OCI-LY1 (cell line): ENCODE measurements around the gene MVB12A.

Source experiments
- H2AFZ ChIP-seq: fragments of 200-600 bp; sonication (generic), shearing (Covaris generic); 2 replicates; pipeline ENCODE4 v1.6.0; 2014; ENCODE audit warnings: antibody characterized with exemption, mild to moderate bottlenecking, low read length
- H3F3A ChIP-seq: fragments of 200-600 bp; sonication (generic), shearing (Covaris generic); 2 replicates; pipeline ENCODE4 v1.6.0; 2014; ENCODE audit warnings: mild to moderate bottlenecking, antibody characterized with exemption, low read length, moderate library complexity; ENCODE audit not compliant: insufficient read depth
- H3K27ac ChIP-seq: fragments of 200-600 bp; sonication (generic); 2 replicates; pipeline ENCODE4 v1.5.1; 2014; ENCODE audit warnings: low read length, mixed run types, mild to moderate bottlenecking, low read depth; ENCODE audit not compliant: poor library complexity, severe bottlenecking
- H3K27me3 ChIP-seq: fragments of 200-600 bp; sonication (generic); 2 replicates; pipeline ENCODE4 v1.6.0; 2014; ENCODE audit warnings: antibody characterized with exemption, mild to moderate bottlenecking, low read length, moderate library complexity; ENCODE audit not compliant: insufficient read depth
- H3K36me3 ChIP-seq: fragments of 200-600 bp; sonication (generic); 2 replicates; pipeline ENCODE4 v1.6.1; 2014; ENCODE audit warnings: mild to moderate bottlenecking, antibody characterized with exemption, low read length, moderate library complexity, mixed read lengths; ENCODE audit not compliant: insufficient read depth
- H3K4me1 ChIP-seq: fragments of 200-600 bp; sonication (generic); 2 replicates; pipeline ENCODE4 v1.5.1; 2014; ENCODE audit warnings: mild to moderate bottlenecking, low read length, moderate library complexity; ENCODE audit not compliant: insufficient read depth, severe bottlenecking
- H3K4me2 ChIP-seq: fragments of 200-600 bp; sonication (generic), shearing (Covaris generic); 2 replicates; pipeline ENCODE4 v1.6.1; 2014; ENCODE audit warnings: low read length
- H3K4me3 ChIP-seq: fragments of 200-600 bp; sonication (generic); 2 replicates; pipeline ENCODE4 v1.5.1; 2014; ENCODE audit warnings: low read length, low read depth, mild to moderate bottlenecking, mixed read lengths; ENCODE audit not compliant: poor library complexity, severe bottlenecking
- H3K79me2 ChIP-seq: fragments of 200-600 bp; shearing (Covaris generic); 2 replicates; pipeline ENCODE4 v1.6.1; 2016; ENCODE audit warnings: mixed run types, low read length, mixed read lengths; ENCODE audit not compliant: insufficient read depth
- H3K9ac ChIP-seq: fragments of 200-600 bp; sonication (generic), shearing (Covaris generic); 2 replicates; pipeline ENCODE4 v1.6.1; 2014; ENCODE audit warnings: mild to moderate bottlenecking, low read length, mixed read lengths
- H3K9me2 ChIP-seq: fragments of 200-600 bp; sonication (generic), shearing (Covaris generic); 2 replicates; pipeline ENCODE4 v1.6.1; 2014; ENCODE audit warnings: low read depth, mild to moderate bottlenecking, low read length, mixed read lengths
- H3K9me3 ChIP-seq: fragments of 200-600 bp; shearing (Covaris generic); 2 replicates; pipeline ENCODE4 v1.6.1; 2014; ENCODE audit warnings: low read length, mixed read lengths
- H4K20me1 ChIP-seq: fragments of 200-600 bp; sonication (generic), shearing (Covaris generic); 2 replicates; pipeline ENCODE4 v1.6.0; 2016; ENCODE audit warnings: mild to moderate bottlenecking, low read length; ENCODE audit not compliant: insufficient read depth
- CTCF ChIP-seq: fragments of 200-600 bp; sonication (generic), shearing (Covaris generic); IDR thresholded peaks from 2 replicates; pipeline ENCODE4 v1.5.1; 2017; ENCODE audit warnings: mild to moderate bottlenecking, antibody characterized with exemption, low read length, moderate library complexity, mixed read lengths
- EZH2 ChIP-seq: fragments of 200-600 bp; sonication (generic), shearing (Covaris generic); IDR thresholded peaks from 2 replicates; pipeline ENCODE4 v1.8.0; 2017; ENCODE audit warnings: borderline replicate concordance, mixed run types, mild to moderate bottlenecking, antibody characterized with exemption, low read length, moderate library complexity, mixed read lengths

MVB12A gene

DNA sequence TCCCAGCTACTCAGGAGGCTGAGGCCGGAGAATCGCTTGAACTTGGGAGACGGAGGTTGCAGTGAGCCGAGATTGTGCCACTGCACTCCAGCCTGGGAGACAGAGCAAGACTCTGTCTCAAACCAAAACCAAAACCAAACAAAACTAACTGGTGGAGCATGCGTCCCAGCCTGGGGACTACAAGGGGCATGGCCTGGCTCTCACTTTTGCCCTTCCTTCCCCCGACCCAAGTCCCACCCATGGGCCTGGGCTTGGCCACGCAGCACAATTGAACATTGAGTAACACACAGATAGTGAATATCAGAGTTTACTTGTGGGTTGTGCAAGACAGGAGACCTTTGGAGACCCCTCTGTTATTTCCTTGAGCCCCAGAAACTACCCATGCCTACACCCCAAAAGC lies 15.4 kb downstream of the MVB12A start:
- no peaks in the 10 kb centered on the region for H3K9me2 ChIP-seq
- H3K4me2 ChIP-seq, result no peak overlapping the region
- H3K4me1 ChIP-seq, result no peaks in the 10 kb centered on the region
- TF ChIP-seq CTCF (no peak), EZH2 (no peak)
- no peaks in the 10 kb centered on the region for H4K20me1 ChIP-seq
- H3K27me3 ChIP-seq, result peaks cover 9% of the 10 kb centered on the region; the same call in 1 of the 2 replicates
- H3K9ac ChIP-seq, result no peak overlapping the region
- H3K9me3 ChIP-seq, result no peaks in the 10 kb centered on the region
- no peak overlapping the region for H2AFZ ChIP-seq
- no peaks in the 10 kb centered on the region for H3K36me3 ChIP-seq
- H3K79me2 ChIP-seq, result no peaks in the 10 kb centered on the region
- H3K27ac ChIP-seq, result no peak overlapping the region
- no peaks in the 10 kb centered on the region for H3F3A ChIP-seq
- no peak overlapping the region for H3K4me3 ChIP-seq

DNA sequence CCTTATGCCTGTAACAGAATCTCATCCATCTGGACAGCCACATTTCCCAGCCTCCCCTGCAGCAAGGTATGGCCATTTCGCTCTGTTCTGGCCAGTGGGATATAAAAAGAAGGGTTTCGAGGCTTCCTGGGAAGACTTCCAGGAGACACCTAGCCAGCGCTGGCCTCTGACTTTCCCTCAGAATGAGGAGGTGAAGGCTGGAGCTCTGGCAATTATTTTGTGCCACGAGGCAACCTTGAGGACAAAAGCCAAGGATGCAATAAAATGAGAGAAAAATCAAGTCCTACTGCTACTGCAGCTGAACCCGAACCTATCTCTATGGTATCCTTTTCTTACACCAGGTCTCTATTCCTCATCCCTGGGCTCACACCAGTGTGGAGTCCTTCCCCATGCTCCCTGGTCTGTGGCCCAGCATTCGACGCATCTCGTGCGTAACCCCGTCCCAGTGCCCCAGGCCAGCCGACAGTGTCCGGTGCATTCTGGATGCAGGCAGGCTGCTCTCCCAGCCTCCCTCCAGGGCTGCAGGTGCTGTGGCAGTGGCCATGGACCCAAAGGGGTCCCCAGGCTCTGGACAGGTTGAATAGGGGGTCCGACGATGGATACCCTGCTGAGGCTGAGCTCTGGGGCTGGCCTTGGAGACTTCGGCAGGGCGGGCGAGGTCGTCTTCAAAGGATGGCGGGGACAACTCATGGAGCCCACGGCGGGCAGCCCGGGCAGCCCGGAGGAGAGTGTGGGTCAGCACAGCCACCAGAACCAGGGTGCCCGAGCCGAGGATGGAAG lies 16.4 kb downstream of the MVB12A start:
- no peak overlapping the region for H3K27ac ChIP-seq
- H3K4me3 ChIP-seq, result no peak overlapping the region
- H3K27me3 ChIP-seq, result peaks cover 9% of the 10 kb centered on the region; the same call in 1 of the 2 replicates
- no peak overlapping the region for H2AFZ ChIP-seq
- no peaks in the 10 kb centered on the region for H3K36me3 ChIP-seq
- H3F3A ChIP-seq, result no peaks in the 10 kb centered on the region
- no peak overlapping the region for H3K9ac ChIP-seq
- H4K20me1 ChIP-seq, result no peaks in the 10 kb centered on the region
- no peaks in the 10 kb centered on the region for H3K79me2 ChIP-seq
- H3K9me2 ChIP-seq, result no peaks in the 10 kb centered on the region
- TF ChIP-seq CTCF, result no peak
- TF ChIP-seq EZH2, result no peak
- H3K4me2 ChIP-seq, result no peak overlapping the region
- H3K4me1 ChIP-seq, result no peaks in the 10 kb centered on the region
- 0 out of 2 replicates have a peak, but pooled peaks cover under 1% of the 10 kb centered on the region for H3K9me3 ChIP-seq

DNA sequence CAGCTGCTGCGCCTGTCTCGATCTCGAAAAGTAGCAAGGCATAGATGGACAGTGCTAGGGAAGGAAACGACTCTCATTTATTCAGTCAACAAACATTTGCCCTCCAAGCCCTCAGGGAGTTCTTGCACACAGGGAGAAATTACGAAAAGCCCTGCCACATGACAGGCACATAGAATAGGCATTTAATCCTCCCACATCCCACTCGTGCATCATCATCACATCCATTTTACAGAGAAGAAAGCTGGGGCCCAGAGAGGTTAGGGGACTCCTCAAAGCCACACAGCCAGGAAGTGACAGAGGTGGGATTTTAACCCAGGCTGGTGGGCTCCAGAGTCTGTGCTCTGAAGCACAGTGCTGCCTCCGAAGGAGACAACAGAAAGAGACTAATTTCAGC lies 17.0 kb downstream of the MVB12A start:
- Histone ChIP-seq H3K9me3 (peaks cover 4% of the 10 kb centered on the region; the same call in 1 of the 2 replicates), H3K27me3 (peaks cover 9% of the 10 kb centered on the region; the same call in 1 of the 2 replicates), H3K79me2 (no peaks in the 10 kb centered on the region), H3F3A (no peaks in the 10 kb centered on the region), H3K27ac (no peak overlapping the region), H3K4me2 (no peak overlapping the region), H3K36me3 (no peaks in the 10 kb centered on the region), H3K4me1 (no peaks in the 10 kb centered on the region), H3K9me2 (no peaks in the 10 kb centered on the region), H4K20me1 (no peaks in the 10 kb centered on the region), H3K4me3 (no peak overlapping the region), H3K9ac (no peak overlapping the region), H2AFZ (no peak overlapping the region)
- TF ChIP-seq EZH2, result no peak
- no peak for TF ChIP-seq CTCF
